ENCODE data around the gene DNAJC16.

The DNAJC16 gene

GRCh38 chr1:15574741-15575140 is 48.1 kb downstream of the DNAJC16 start:
- no peak overlapping the region for H3K4me3 ChIP-seq (ENCODE audit: control insufficient read depth, low read depth, low read length)
- no peak for DNase-seq (ENCODE audit: low read depth)
- TF ChIP-seq CTCF (conservative IDR thresholded peaks at IDR 0.05; ENCODE audit: control insufficient read depth, insufficient read depth, low read depth, low read length) = no peak

- TF ChIP-seq CTCF (conservative IDR thresholded peaks at IDR 0.05; ENCODE audit: control insufficient read depth, insufficient read depth, low read depth, low read length) = no peak
- no peak overlapping the region for H3K4me3 ChIP-seq (ENCODE audit: control insufficient read depth, low read depth, low read length)
- no peak for DNase-seq (ENCODE audit: low read depth)
Measured at GRCh38 chr1:15575549-15576150, 49.0 kb downstream of the DNAJC16 start.

- no peak for DNase-seq (ENCODE audit: low read depth)
- no peak for TF ChIP-seq CTCF (conservative IDR thresholded peaks at IDR 0.05; ENCODE audit: control insufficient read depth, insufficient read depth, low read depth, low read length)
Measured at GRCh38 chr1:15577691-15578090, 51.0 kb downstream of the DNAJC16 start.

GRCh38 chr1:15578921-15579682 is 52.5 kb downstream of the DNAJC16 start:
- no peak for TF ChIP-seq CTCF (conservative IDR thresholded peaks at IDR 0.05; ENCODE audit: control insufficient read depth, insufficient read depth, low read depth, low read length)
- H3K4me3 ChIP-seq (ENCODE audit: control insufficient read depth, low read depth, low read length) = no peak overlapping the region
- DNase-seq (ENCODE audit: low read depth) = no peak

More at GRCh38 chr1:15577691-15578090, 51.0 kb downstream of the DNAJC16 start:
- H3K4me3 ChIP-seq (ENCODE audit: control insufficient read depth, low read depth, low read length) = no peak overlapping the region

- TF ChIP-seq CTCF (conservative IDR thresholded peaks at IDR 0.05; ENCODE audit: control insufficient read depth, insufficient read depth, low read depth, low read length) = no peak
- no peak for DNase-seq (ENCODE audit: low read depth)
- H3K4me3 ChIP-seq (ENCODE audit: control insufficient read depth, low read depth, low read length) = no peak overlapping the region
Measured at GRCh38 chr1:15579683-15580047, 53.0 kb downstream of the DNAJC16 start.

- H3K4me3 ChIP-seq (ENCODE audit: control insufficient read depth, low read depth, low read length) = no peak overlapping the region
- TF ChIP-seq CTCF (conservative IDR thresholded peaks at IDR 0.05; ENCODE audit: control insufficient read depth, insufficient read depth, low read depth, low read length) = no peak
- no peak for DNase-seq (ENCODE audit: low read depth)
Measured at GRCh38 chr1:15583016-15583706, 56.5 kb downstream of the DNAJC16 start.
